Measurements from ENCODE around the gene USP32.
"Not testable (repeated sequence)": the region's sequence is repeated elsewhere in the genome, so short reads cannot be mapped to it uniquely, and the experiment has no call there.

The USP32 gene

DNA sequence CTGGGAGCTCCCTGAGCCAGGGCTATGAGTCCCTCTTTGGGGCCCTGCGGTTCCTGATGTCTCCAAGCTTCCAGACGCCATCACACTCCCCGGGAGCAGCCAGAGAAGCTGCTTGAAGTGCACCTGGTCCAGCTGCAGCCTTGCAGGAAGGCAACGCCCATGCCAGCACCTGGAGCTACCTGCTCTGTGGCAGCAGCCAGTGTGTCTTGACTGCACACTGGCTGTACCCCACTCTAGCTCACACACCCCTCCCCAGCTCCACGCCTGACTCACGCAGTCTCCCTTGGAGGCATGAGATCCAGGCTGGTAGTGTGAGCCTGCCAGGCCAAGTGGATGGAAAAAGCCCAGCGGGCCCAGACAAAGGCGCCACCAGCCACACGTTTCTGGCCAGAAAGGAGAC, 63.3 kb downstream of the USP32 start:
- DNase-seq = no peak

DNA sequence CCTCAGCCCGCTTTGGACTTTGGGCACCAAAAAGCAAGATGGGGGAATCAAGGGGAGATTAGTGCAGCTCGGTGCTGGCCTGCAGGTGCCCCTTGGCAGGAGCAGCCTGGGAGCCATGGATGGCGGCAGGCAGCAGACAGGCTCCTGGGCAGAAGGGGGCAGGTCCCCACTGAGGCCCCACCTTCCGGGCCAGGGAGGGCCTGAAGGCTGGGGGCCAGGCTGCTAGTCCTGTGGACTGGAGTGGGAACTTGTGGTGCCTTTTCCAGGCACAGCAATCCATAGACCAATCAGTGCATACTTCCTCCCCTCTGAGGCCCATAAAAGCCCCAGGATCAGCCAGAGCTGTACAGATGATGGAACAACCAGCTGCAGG, 64.0 kb downstream of the USP32 start:
- DNase-seq = no peak

DNA sequence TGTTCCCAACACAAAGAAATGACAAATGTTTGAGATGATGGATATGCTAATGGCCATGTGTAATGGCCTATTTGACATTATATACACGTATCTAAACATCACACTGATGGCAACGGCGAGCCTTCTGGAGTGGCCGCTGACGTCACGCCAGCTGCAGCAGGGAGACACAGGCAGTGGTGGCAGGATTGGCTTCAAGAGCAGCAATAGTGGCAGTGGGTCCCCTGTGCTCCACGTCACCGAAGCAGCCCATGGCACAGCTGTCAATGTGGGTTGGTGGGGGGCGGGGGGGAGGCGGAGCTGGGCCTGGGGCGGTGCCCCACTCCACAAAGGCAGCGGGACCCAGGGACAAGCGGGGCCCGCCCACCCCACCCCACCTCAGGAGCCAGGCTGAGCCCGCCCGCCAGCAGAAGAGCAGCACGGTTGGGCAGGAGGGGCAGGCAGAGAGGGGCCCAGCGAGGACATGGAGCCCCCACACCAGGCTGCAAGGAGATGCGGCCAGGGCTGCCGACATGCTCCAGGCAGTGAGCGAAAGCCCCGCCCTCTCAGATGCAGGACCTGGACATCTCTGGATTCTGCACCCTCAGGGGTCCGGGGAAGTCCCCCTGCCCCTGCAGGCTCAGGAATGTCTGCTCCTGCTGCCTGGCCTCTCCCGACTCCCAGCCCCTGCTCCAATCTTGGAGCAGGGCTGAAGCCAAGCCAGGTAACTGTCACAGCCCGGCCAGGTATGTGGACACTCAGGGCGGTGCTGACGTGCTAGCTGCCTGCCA, 64.6 kb downstream of the USP32 start:
- DNase-seq = no peak

DNA sequence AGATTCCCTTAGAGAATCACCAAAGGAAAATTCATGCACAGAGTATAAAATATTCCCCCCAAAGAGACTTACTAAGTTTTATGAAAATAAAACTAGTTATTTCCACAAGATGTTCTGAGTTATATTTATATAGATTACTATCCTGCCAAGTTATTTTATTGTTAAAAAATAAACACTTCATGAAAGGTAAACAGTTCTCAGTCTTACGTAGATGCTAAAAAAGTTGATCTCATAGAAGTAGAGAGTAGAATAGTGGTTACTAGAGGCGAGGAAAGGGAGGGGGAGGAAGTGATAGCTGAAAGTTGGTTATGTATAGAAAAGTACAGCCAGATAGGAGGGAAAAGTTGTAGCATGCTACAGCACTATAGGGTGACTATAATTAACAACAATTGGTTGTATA, 65.2 kb downstream of the USP32 start:
- DNase-seq = no peak

DNA sequence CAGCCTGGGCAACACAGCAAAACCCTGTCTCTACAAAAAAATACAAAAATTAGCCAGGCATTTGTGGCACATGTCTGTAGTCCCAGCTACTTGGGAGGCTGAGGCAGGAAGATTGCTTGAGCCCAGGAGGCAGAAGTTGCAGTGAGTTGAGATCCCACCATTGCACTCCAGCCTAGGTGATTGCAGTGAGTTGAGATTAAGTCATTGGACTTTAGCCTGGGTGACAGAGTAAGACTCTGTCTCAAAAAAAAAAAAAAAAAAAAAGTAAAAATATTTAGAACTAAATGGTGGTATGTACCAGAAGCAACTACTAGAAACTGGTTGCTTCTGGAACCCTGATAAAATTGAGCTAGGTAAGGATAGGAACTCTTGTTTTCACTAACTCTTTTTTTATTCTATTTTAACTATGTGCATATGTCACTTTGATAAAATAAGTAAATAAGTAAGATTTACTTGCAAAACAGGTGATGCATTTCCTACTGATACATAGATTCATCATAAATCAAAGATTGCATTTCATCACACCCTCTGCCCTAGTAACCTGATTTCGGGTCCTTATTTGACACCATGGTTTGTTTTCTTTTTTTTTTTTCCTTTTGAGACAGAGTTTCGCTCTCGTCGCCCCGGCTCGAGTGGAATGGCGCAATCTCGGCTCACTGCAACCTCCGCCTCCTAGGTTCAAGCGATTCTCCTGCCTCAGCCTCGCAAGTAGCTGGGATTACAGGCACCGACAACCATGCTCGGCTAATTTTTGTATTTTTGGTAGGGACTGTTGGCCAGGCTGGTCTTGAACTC, 66.0 kb downstream of the USP32 start:
- no peak for DNase-seq

DNA sequence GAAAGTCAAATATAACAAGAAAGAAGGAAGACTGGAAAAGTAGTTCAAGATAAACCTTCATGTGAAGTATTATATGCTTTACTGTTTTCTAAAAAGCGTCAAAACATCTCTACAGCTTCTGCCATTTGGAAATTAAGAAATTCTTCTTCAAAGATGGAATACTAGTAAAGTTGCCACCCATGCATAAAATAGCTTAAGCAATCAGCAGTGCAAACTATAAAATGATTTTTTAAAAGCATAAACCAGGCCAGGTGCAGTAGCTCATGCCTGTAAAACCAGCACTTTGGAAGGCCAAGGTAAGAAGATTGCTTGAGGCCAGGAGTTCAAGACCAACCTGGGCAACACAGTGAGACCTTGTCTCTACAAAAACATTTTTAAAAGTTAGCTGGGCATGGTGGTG, 68.2 kb downstream of the USP32 start:
- DNase-seq = no peak

DNA sequence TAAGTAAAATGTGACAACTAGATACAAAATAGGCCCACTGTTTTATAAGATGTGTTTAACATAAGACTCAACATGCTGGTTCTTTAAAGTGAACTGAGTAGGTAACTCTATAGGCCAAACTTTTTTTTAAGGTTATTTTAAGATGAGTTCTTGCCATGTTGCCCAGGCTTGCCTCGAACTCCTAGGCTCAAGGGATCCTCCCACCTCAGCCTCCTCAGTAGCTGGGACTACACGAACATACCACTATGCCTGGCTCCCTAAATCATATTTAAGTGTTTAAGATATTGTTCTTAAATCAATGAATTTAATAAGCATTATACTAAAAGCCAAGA, 69.9 kb downstream of the USP32 start:
- DNase-seq = no peak

DNA sequence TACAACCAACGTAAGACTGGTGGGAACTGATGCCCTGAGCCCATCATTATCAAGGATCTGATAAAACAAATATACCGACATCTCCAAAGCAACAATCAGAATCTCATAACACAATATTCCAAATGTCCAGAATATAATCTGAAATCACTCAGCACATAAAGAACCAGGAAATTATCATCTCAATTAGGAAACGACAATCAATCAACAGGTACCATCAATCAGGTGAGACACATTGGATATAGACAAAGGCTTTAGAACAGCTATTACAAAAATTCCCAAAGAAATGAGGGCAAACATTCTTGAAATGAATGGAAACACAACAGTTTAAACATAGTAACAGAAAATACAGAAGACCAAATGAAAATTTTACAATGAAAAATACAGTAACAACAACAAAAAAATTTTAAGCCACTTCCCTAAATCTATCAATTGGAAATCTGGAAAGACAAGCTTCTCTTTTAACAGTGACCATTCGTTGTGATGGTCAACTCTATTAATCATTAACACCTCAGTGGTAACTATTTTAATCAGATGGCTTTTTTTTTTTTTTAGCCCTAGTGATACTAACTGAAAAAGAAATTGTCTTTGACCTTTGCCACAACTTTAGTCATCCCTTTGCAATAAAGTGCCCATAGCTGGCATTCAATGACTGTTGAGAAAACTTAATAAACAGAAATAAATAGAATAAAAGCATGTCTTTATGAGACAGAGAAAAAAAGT, 70.4 kb downstream of the USP32 start:
- no peak for DNase-seq

DNA sequence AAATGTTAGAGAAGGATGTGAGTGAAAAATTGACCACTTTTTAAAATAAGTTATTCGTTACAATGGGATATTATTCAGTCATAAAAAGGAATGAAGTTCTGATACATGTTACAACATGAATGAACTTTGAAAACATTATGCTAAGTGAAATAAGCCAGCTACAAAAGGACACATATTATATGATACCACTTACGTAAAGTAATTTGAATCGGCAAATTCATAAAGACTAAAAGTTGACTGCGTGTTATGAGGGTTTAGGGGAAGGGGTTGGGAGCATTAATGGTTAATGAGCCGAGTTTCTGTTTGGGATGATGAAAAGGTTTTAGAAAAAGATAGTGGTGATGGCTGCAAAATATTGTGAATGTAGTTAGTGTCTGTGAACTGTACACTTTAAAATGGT, 73.1 kb downstream of the USP32 start:
- DNase-seq = no peak

DNA sequence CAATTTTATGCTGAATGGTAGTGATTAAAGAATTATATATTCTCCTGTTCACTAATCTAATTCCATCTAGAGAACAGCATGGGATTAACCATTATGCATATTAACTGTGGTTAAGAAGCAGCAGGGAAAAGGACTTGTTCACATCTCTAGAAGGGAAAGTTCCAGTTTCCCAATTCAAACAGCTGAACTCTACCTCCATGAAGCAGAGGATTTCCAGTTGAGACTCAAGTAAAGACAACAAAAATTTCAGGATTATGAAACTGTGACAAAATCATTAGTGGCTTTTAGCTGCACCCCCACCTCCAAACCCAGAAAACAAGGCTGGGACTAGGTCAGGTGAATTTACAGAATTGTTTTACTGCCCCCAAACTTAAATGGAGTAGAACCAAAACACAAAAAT, 73.6 kb downstream of the USP32 start:
- DNase-seq = no peak

DNA sequence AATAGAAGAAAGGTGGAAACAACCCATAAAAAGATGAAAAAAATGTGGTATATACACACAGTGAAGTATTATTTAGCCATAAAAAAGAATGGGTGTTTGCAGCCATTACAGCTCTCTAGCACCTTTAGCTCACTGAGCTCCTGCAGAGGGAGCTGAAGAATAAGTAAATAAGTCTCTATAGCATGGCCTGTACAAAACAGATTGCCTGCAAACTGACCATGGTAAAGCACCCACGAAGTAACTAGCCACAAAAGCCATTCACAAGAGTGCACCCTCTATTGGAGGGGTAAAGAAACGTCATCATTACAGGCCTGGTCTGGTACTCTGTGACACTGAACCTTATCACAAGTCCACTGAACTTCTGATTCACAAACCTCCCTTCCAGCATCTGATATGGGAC, 76.3 kb downstream of the USP32 start:
- no peak for DNase-seq

DNA sequence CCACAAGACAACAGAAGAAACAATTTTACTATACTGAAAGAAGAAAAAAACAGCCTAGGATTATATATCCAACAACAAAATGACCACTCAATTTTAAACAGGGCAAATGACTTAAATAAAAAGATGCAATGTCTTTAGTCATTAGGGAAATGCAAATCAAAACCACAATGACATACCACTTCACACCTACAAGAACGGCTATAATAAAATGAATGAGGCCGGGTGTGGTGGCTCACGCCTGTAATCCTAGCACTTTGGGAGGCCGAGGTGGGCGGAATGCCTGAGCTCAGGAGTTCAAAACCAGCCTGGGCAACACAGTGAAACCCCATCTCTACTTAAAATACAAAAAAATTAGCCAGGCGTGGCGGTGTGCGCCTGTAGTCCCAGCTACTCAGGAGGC, 77.0 kb downstream of the USP32 start:
- DNase-seq = not testable (repeated sequence)

DNA sequence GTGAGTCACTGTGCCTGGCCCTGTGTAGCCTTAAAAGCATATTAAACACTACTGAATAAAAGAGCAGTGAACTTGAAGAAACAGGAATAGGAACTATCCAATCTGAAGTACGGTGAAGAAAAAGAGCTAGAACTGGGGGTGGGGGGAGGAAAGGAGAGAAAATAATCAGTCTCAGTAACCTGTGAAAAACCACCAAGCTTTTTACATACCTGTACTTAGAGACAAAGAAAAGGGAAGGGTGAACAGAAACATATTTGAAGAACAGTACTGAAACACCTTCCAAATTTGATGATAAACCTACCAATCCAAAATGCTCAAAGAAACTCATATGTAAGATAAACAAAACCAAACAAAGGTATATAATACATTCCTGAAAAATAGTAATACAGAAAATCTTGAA, 77.5 kb downstream of the USP32 start:
- no peak for DNase-seq

DNA sequence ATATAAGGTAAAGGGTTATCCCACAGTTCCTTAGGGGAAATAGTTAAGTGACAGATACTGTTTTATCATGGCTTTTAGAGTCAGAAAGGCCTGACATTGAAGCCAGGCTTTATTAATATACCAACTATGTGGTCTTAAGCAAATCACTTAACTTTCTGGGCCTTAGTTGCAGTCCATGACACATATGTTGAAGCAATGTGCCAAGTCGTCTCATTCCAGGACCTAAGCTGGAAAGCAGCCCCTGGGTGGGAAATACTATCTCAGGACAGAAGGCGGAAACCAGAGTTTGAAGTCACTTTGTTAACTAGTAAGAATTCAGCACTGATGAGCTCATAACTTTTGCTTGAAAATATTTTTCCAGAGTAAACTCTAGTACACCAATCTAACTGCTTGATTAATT, 80.0 kb downstream of the USP32 start:
- peak; percentile 83 for DNase-seq

DNA sequence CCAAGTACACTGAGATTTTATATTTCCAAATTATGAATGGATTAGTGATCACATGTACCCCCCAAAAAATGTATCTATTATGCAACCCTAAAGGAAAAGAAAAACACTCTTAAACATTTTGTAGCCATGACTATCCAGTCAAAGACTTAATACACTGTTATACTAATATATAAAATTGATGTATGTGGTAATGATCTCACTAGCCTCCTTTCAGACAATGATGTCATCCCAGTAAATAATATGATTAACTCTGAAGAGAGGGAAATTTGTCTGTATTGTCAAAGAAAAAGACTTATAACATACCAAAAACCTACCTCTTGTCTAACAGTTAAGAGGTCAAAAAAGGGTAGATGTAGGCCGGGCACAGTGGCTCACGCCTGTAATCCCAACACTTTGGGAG, 80.7 kb downstream of the USP32 start:
- peak; percentile 20 for DNase-seq

DNA sequence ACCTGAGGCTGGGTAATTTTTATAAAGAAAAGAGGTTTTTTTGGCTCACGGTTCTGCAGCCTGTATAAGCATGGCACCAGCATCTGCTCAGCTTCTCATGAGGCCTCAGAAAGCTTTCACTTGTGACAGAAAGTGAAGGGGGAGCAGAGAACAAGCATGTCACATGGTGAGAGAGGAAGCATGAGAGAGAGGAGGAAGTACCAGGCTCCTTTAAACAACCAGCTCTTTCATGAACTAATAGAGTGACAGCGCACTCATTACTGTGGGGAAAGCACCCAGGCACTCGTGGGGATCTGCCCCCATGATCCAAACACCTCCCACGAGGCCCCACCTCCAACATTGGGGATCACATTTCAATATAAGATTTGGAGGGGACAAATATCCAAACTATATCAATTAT, 86.8 kb downstream of the USP32 start:
- no peak for DNase-seq

DNA sequence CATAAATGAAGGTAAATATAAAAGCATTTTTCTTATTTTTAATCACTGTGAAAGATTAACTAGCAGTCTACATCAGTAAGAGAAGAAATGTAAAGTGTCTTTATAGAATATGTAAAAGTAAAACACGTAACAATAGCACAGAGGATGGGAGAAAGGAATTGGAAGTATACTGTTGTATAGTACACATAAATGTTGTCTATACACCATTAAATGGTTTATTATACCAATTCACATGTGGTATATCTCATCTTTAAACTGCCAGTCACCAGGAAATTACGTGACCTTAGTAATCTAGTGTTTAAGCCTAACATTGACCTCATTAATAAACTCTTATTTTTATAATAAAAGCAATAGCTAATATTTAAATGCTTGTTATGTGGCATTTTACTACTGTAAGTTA, 87.4 kb downstream of the USP32 start:
- DNase-seq = no peak

DNA sequence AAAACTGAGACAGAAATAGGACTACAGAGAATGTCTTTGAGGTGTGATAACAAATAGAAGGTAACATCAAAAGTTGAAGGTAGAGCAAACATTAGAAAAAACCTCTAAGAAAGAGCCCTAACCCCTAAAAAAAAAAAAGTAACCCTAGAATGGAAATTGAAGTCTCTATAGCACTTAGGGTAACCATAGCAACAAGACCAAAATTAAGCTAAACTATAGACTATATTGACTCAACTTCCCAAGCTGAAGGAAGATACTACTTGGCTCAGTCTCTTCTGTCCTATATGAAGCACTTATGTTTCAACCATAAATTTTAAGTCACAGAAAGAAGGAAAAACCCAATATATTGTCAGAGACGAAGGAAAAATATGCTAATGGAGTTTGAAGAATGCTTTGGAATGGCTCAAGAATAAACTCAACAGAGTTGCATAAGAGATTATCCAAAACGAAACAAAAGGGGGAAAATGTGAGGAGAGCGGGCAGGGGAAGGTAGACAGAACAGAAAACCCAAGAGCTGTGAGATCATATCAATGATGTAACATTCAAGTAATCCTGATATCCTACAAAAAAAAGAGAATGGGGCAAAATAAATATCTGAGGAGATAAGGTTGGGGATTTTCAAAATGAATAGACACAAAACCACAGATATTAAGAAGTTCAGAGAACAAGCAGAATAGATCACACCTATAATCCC, 88.4 kb downstream of the USP32 start:
- DNase-seq = peak; percentile 2

DNA sequence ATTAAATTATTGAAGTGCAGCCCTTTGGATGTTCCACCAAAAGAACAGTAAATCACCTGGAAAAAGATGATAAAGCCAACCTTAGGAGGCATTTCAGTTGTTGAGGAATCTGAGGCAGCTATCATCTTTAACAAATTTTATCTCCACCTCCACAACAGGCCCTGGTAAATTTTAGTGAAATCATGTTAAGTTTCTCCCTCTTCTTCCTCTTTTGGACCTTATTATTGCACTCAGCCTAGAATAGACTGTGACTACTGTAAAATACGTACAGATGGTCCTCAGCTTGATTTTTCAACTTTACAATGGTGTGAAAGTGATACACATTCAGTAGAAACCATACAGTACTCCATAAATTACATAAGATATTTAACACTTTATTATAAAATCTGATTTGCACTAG, 90.3 kb downstream of the USP32 start:
- DNase-seq = no peak

DNA sequence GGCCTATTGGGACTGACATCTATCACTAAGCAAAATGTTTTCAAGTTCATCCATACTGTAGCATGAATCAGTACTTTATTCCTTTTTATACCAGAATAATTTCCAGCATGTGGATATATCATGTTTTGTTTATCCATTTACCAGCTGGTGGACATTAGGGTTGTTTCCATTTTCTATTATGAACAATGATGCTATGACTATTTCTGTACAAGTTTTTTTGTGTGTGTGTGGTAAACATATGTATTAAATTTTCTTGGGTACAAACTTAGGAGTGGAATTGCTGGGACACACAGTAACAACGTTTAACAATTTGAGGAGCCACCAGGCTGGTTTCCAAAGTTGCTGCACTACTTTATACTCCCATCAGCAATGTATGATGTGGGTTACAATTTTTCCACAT, 91.0 kb downstream of the USP32 start:
- DNase-seq = no peak

DNA sequence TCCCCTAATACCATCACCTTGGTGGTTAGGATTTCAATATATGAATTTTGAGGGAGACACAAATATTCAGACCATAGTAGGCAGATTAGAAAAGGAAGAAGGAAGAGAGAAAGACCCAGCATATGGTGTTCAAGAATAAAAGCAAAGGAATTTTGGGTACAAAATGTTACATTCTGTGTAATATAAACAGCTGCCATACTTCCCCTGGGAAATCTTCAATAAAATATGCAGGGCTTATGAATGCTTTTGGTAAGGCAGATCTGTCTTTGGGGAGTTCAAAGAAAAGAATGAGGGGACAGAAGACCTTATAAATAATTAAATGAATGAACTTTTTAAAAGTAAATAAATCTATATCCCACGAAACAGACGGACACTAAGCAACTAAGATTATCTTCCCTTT, 91.9 kb downstream of the USP32 start:
- no peak for DNase-seq

DNA sequence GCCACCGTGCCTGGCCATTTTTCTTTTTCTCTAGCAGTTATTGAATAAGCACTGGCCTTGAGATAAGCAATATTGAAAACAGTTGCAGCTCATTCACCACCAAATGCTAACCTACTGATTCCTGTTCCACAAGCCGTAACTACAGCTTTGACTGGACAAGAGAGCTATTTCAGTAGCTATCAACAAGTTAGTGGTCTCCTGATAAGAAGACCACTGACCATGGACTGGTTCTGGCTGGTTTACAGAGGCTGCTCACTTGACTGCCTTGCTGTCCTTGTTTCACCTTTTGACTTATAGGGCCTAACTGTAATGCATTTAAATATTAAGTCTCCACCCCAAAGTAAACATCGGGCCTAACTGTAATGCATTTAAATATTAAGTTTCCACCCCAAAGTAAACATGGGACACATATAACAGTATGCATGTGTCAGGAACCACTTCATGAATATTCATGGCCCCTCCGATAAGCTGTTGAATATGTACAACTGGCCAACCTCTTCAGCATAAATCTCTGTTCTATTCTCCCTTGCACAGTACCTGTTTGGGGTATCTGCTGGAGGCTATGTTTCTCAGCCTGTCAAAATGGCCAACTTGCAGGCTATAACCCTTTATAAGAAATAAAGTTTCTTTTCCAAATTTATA, 94.1 kb downstream of the USP32 start:
- no peak for DNase-seq

DNA sequence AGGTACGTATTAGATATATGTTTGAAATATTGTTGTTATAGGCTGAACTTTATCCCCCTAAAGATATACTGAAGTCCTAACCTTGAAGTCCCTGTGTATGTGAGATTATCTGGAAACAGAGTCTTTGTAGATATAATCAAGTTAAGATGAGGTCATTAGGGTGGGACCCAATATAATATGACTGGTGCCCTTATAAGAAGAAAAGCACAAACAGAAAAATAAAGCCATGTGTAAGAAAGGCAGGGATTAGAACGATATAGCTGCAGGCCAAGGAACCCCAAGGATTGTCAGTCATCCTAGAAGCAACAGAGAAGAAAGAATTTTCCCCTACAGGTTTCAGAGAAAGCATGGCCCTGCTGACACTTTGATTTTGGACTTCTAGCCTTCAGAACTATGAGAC, 95.8 kb downstream of the USP32 start:
- no peak for DNase-seq

Data from fibroblast of skin of right biceps (primary cell).